Hepatocyte (in vitro differentiated cells): ENCODE results near the gene FLRT1. TPM values are rescaled to one million over a fixed set of nuclear protein-coding genes. Genes with fewer than 3 reads are reported as not detected.

Experiments
- DNase-seq: peaks from one replicate; pipeline ENCODE4 v3.0.0-alpha.2; 2016; ENCODE audit warnings: low spot score
- H2AFZ ChIP-seq: fragments of 200-600 bp; sonication (generic); 2 replicates; pipeline ENCODE4 v1.6.0; 2016; ENCODE audit warnings: antibody characterized with exemption, mild to moderate bottlenecking
- H3K27ac ChIP-seq: fragments of 200-600 bp; sonication (generic); 2 replicates; pipeline ENCODE4 v1.5.1; 2016; ENCODE audit warnings: mild to moderate bottlenecking
- H3K27me3 ChIP-seq: fragments of 200-600 bp; sonication (generic); 2 replicates; pipeline ENCODE4 v1.6.1; 2016
- H3K36me3 ChIP-seq: fragments of 200-600 bp; sonication (generic); replicated peaks from 2 replicates; pipeline ENCODE4 v1.5.1; 2016; ENCODE audit warnings: low read depth; ENCODE audit not compliant: insufficient read depth
- H3K4me1 ChIP-seq: fragments of 200-600 bp; sonication (generic); 2 replicates; pipeline ENCODE4 v1.5.1; 2016; ENCODE audit warnings: mild to moderate bottlenecking, moderate library complexity; ENCODE audit not compliant: insufficient read depth
- H3K4me2 ChIP-seq: fragments of 200-600 bp; sonication (generic); 2 replicates; pipeline ENCODE4 v1.6.0; 2016
- H3K4me3 ChIP-seq: fragments of 200-600 bp; sonication (generic); 2 replicates; pipeline ENCODE4 v1.5.1; 2016; ENCODE audit warnings: mild to moderate bottlenecking
- H3K79me2 ChIP-seq: fragments of 200-600 bp; sonication (generic); 2 replicates; pipeline ENCODE4 v1.6.0; 2017; ENCODE audit warnings: mild to moderate bottlenecking
- H3K9me2 ChIP-seq: fragments of 200-600 bp; sonication (generic); replicated peaks from 2 replicates; pipeline ENCODE4 v1.6.0; 2017; ENCODE audit warnings: mild to moderate bottlenecking; ENCODE audit not compliant: insufficient read depth
- H3K9me3 ChIP-seq: fragments of 200-600 bp; sonication (generic); 2 replicates; pipeline ENCODE4 v1.5.1; 2016; ENCODE audit warnings: low read depth, mild to moderate bottlenecking
- H4K20me1 ChIP-seq: fragments of 200-600 bp; sonication (generic); 2 replicates; pipeline ENCODE4 v1.6.0; 2016; ENCODE audit warnings: mild to moderate bottlenecking; ENCODE audit not compliant: insufficient read depth, poor library complexity, severe bottlenecking
- EZH2 ChIP-seq: fragments of 200-600 bp; sonication (generic); IDR thresholded peaks from 2 replicates; pipeline ENCODE4 v1.6.1; 2016; ENCODE audit warnings: antibody characterized with exemption, mild to moderate bottlenecking, borderline replicate concordance
- EZH2phosphoT487 ChIP-seq: fragments of 200-600 bp; sonication (generic); IDR thresholded peaks from one replicate; pipeline ENCODE4 v1.6.1; 2018; ENCODE audit warnings: antibody characterized with exemption, mild to moderate bottlenecking, low read depth, moderate library complexity; ENCODE audit not compliant: unreplicated experiment, severe bottlenecking
- WGBS: methylation state at CpG from one replicate; pipeline ENCODE4 v1.1.6; 2016; ENCODE audit warnings: low lambda C conversion rate; ENCODE audit errors: missing lambda C conversion rate; 5-methylcytosine and 5-hydroxymethylcytosine counted together
- polyA plus RNA-seq: library from polyadenylated mRNA; unstranded; fragments of >200 nt; fragmentation: Nextera tagmentation; extraction: Ambion mirVana; gene quantifications from 2 replicates; pipeline ENCODE4 v1.2.1, GENCODE V29; 2016
- total RNA-seq: library from RNA; depleted of rRNA; stranded (reverse); fragments of >200 nt; gene quantifications from 2 replicates; pipeline ENCODE4 v1.2.3, GENCODE V29; 2014
- TF ChIP-seq, protein P1 (sequence below): fragments of 200-600 bp; sonication (generic); IDR thresholded peaks from 2 replicates; pipeline ENCODE4 v1.5.1; 2016; ENCODE audit warnings: antibody characterized with exemption, mild to moderate bottlenecking; ENCODE audit not compliant: poor library complexity

The FLRT1 gene
- total and polyA plus RNA-seq, 2 experiments from 2014 or later = 0.34 to 0.43 TPM

DNA sequence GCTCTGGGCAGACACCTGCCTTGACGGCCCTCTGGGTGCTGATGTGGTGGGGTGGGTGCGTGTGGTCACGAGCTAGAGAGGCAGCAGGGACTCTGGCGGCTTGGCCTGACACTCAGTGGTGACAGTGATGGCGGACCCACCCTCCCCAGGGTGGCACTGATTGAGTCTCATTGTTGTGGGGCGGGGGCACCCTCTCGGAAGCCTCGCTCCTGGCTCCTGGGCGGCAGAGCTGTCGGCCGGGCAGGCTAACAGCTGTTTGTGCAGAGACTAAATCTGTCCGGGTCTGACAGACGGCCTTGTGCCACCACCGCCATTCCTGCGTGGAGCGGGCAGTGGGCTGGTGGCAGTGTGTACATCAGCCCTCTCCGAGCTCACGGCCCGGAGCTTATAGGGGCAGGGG is 15.6 kb downstream of the FLRT1 start:
- H4K20me1 ChIP-seq = no peaks in the 10 kb centered on the region
- H3K4me3 ChIP-seq = no peak overlapping the region
- H3K27ac ChIP-seq = no peak overlapping the region
- WGBS = 95% methylated on average over 19 of the region's 19 CpGs
- H3K79me2 ChIP-seq = no peaks in the 10 kb centered on the region
- H3K9me3 ChIP-seq = no peaks in the 10 kb centered on the region
- H3K9me2 ChIP-seq = no peaks in the 10 kb centered on the region
- no peaks in the 10 kb centered on the region for H3K27me3 ChIP-seq
- no peak overlapping the region for H3K4me2 ChIP-seq
- H3K36me3 ChIP-seq = no peaks in the 10 kb centered on the region
- no peaks in the 10 kb centered on the region for H3K4me1 ChIP-seq
- no peak for DNase-seq
- TF ChIP-seq, protein P1, sequence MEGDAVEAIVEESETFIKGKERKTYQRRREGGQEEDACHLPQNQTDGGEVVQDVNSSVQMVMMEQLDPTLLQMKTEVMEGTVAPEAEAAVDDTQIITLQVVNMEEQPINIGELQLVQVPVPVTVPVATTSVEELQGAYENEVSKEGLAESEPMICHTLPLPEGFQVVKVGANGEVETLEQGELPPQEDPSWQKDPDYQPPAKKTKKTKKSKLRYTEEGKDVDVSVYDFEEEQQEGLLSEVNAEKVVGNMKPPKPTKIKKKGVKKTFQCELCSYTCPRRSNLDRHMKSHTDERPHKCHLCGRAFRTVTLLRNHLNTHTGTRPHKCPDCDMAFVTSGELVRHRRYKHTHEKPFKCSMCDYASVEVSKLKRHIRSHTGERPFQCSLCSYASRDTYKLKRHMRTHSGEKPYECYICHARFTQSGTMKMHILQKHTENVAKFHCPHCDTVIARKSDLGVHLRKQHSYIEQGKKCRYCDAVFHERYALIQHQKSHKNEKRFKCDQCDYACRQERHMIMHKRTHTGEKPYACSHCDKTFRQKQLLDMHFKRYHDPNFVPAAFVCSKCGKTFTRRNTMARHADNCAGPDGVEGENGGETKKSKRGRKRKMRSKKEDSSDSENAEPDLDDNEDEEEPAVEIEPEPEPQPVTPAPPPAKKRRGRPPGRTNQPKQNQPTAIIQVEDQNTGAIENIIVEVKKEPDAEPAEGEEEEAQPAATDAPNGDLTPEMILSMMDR = no peak
- TF ChIP-seq EZH2phosphoT487 (no peak), EZH2 (no peak)
- H2AFZ ChIP-seq = no peak overlapping the region

DNA sequence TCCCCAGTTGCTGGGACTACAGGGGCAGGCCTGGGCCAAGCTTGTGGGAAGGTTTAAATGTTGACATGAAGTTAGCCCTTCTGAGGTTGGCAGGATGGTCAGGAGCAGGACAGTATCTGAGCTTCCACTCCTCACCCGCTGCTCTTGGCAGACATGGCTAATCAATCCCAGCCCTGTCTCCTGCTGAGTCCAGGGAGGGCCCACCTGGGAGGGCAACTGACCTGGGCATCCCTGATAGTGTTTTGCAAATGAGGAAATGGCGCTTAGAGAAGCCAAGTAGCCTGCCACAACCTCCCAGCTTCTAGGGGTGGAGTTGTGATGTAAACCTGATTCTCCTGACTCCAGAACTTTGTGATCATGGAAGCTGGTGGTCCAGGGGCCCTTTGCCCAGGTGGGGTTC is 16.7 kb downstream of the FLRT1 start:
- TF ChIP-seq EZH2 (no peak), EZH2phosphoT487 (no peak)
- TF ChIP-seq, protein P1 = no peak
- Histone ChIP-seq H4K20me1 (no peaks in the 10 kb centered on the region), H3K4me2 (no peak overlapping the region), H3K79me2 (no peaks in the 10 kb centered on the region), H3K4me1 (no peaks in the 10 kb centered on the region), H3K36me3 (no peaks in the 10 kb centered on the region), H3K27me3 (no peaks in the 10 kb centered on the region), H3K4me3 (no peak overlapping the region), H3K27ac (no peak overlapping the region), H3K9me3 (no peaks in the 10 kb centered on the region), H3K9me2 (no peaks in the 10 kb centered on the region), H2AFZ (no peak overlapping the region)
- 79% methylated on average over 2 of the region's 2 CpGs for WGBS
- DNase-seq = no peak

DNA sequence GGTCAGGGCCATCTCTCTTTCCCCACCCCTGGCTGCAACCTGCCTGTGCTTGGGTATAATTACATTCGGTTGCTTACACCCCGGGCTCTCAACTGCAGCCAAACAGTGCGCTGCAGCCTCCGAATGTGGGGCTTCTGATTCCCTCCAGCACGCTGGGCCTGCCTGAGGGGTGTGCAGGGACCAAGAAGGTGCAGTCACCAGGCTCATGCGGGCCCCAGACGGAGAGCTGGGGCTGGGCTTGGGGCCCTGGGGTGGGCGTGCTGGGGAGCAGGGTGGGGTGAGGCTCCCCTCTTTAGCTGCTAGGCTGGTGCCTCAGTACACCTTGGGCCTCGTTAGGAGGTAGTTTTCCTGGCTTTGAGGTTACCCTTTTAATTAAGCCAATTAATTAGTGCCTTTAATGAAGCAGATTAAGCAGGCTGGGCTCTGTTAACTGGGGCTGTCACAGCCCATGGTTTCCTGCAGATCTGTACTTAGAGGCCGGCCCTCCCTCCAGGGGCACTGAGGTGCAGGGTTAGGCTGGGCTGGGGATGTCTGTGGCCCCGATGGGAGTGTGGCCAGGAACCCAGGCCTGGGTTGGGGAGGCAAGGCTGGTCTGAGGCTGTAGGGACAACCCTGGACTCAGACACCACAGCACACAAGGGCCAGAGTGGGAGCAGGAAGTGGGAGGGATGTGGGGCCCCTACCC is 17.3 kb downstream of the FLRT1 start:
- H4K20me1 ChIP-seq = no peaks in the 10 kb centered on the region
- H3K27ac ChIP-seq = no peak overlapping the region
- H2AFZ ChIP-seq = no peak overlapping the region
- no peak for TF ChIP-seq EZH2
- TF ChIP-seq, protein P1 = no peak
- no peak overlapping the region for H3K4me2 ChIP-seq
- H3K27me3 ChIP-seq = no peaks in the 10 kb centered on the region
- H3K36me3 ChIP-seq = no peaks in the 10 kb centered on the region
- 91% methylated on average over 11 of the region's 11 CpGs for WGBS
- no peak overlapping the region for H3K4me3 ChIP-seq
- H3K79me2 ChIP-seq = no peaks in the 10 kb centered on the region
- no peaks in the 10 kb centered on the region for H3K4me1 ChIP-seq
- DNase-seq = no peak
- H3K9me3 ChIP-seq = no peaks in the 10 kb centered on the region
- no peaks in the 10 kb centered on the region for H3K9me2 ChIP-seq
